Tibial nerve (tissue), 4 donors: ENCODE results near the gene ILF2. TPM values are rescaled to one million over a fixed set of nuclear protein-coding genes. Genes with fewer than 3 reads are reported as not detected.

ENCODE experiments used
- DNase-seq, 2 donors: peaks; one replicate each; pipeline ENCODE4 v3.0.0-alpha.2; 2019; ENCODE audit warnings: low spot score in 2 of 2
- H3K27ac ChIP-seq, 4 donors: fragments of 200-600 bp; sonication (generic) in 3 of 4; one replicate each; pipeline ENCODE4 v1.5.1; 2017 to 2019; ENCODE audit warnings: mild to moderate bottlenecking in 1 of 4
- H3K27me3 ChIP-seq, 2 donors: fragments of 200-600 bp; sonication (generic) in 1 of 2; one replicate each; pipeline versions ENCODE4 v1.5.1 to v1.6.0; 2017 to 2019
- H3K36me3 ChIP-seq, 3 donors: fragments of 200-600 bp; sonication (generic); one replicate each; pipeline ENCODE4 v1.5.1; 2018 to 2019
- H3K4me1 ChIP-seq, 4 donors: fragments of 200-600 bp; sonication (generic) in 3 of 4; one replicate each; pipeline ENCODE4 v1.5.1; 2017 to 2019
- H3K4me3 ChIP-seq, 4 donors: fragments of 200-600 bp; sonication (generic) in 3 of 4; one replicate each; pipeline ENCODE4 v1.5.1; 2017 to 2019; ENCODE audit warnings: mild to moderate bottlenecking in 1 of 4, moderate library complexity in 1 of 4
- H3K9me3 ChIP-seq, 4 donors: fragments of 200-600 bp; sonication (generic) in 3 of 4; one replicate each; pipeline ENCODE4 v1.5.1; 2017 to 2019
- EP300 ChIP-seq, 2 donors: sonication (generic); formaldehyde crosslinking; IDR thresholded peaks; one replicate each; pipeline ENCODE4 v1.6.1; 2017; ENCODE audit warnings: antibody characterized with exemption in 2 of 2, mild to moderate bottlenecking in 1 of 2
- POLR2A ChIP-seq, 2 donors: fragments of 450-650 bp; IDR thresholded peaks; one replicate each; pipeline ENCODE4 v1.6.1; 2017; ENCODE audit warnings: antibody characterized with exemption in 2 of 2, mild to moderate bottlenecking in 2 of 2, moderate library complexity in 2 of 2
- WGBS, 2 donors: methylation state at CpG; one replicate each; pipeline ENCODE4 v1.1.5; 2018; 5-methylcytosine and 5-hydroxymethylcytosine counted together
- total RNA-seq, 4 donors: library from RNA; depleted of rRNA; stranded (reverse); fragments of >200 nt; gene quantifications; one replicate each; pipeline ENCODE4 v1.1.0, GENCODE V29; 2016
- TF ChIP-seq, protein P1 (sequence below), 5 experiments: fragments of 200-600 bp in 3 of 5; fragments of 450-650 bp in 2 of 5; sonication (generic) in 3 of 5; IDR thresholded peaks; one replicate each; pipeline ENCODE4 v1.5.1; 2016 to 2019; ENCODE audit warnings: antibody characterized with exemption in 5 of 5, mild to moderate bottlenecking in 3 of 5, moderate library complexity in 2 of 5

Gene ILF2
- total RNA-seq, 4 donors from 2014 or later = 62.8 to 102 (median 76.7) TPM

DNA sequence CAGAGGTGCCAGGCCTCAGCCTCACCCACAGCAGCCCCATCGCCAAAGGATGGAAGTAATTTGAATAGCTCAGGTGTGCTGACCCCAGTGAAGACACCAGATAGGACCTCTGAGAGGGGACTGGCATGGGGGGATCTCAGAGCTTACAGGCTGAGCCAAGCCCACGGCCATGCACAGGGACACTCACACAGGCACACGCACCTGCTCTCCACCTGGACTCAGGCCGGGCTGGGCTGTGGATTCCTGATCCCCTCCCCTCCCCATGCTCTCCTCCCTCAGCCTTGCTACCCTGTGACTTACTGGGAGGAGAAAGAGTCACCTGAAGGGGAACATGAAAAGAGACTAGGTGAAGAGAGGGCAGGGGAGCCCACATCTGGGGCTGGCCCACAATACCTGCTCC is 22.7 kb upstream of the ILF2 start:
- peaks cover 0 to 9% (median 0%) of the 10 kb centered on the region in 3 donors for H3K36me3 ChIP-seq
- 67 to 92% methylated on average over 4 of the region's 4 CpGs for WGBS, 2 donors
- H3K27ac ChIP-seq = no peak overlapping the region
- H3K4me1 ChIP-seq = peaks cover 0 to 18% (median 4%) of the 10 kb centered on the region in 4 donors
- H3K27me3 ChIP-seq = no peaks in the 10 kb centered on the region
- H3K4me3 ChIP-seq = no peak overlapping the region
- DNase-seq = no peak
- no peak for TF ChIP-seq POLR2A (IDR thresholded peaks at IDR 0.05)
- TF ChIP-seq, protein P1, sequence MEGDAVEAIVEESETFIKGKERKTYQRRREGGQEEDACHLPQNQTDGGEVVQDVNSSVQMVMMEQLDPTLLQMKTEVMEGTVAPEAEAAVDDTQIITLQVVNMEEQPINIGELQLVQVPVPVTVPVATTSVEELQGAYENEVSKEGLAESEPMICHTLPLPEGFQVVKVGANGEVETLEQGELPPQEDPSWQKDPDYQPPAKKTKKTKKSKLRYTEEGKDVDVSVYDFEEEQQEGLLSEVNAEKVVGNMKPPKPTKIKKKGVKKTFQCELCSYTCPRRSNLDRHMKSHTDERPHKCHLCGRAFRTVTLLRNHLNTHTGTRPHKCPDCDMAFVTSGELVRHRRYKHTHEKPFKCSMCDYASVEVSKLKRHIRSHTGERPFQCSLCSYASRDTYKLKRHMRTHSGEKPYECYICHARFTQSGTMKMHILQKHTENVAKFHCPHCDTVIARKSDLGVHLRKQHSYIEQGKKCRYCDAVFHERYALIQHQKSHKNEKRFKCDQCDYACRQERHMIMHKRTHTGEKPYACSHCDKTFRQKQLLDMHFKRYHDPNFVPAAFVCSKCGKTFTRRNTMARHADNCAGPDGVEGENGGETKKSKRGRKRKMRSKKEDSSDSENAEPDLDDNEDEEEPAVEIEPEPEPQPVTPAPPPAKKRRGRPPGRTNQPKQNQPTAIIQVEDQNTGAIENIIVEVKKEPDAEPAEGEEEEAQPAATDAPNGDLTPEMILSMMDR (IDR thresholded peaks at IDR 0.05) = no peak
- TF ChIP-seq EP300 (IDR thresholded peaks at IDR 0.05) = no peak
- H3K9me3 ChIP-seq = no peaks in the 10 kb centered on the region

DNA sequence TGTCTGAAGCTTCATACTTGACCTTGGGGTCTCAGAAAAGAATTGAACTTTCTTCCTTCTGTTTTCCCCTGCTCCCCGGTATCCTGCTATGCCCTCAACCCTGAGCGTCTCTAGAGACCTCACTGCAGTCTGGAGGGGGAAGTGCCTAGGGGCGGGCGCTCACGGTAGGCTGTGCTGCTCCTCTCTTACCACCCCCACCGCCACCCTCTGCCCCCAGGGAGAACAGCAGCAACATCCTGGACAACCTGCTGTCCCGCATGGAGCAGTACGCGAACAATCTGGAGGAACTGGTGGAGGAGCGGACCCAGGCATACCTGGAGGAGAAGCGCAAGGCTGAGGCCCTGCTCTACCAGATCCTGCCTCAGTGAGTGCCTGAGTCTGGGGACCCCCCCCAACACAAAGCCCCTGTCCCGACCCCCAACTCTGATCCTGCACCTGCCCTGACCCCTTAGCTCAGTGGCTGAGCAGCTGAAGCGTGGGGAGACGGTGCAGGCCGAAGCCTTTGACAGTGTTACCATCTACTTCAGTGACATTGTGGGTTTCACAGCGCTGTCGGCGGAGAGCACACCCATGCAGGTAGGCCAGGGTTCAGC is 18.0 kb upstream of the ILF2 start:
- Histone ChIP-seq H3K27ac (no peak overlapping the region), H3K36me3 (peaks cover 0 to 9% (median 0%) of the 10 kb centered on the region in 3 donors), H3K4me3 (no peak overlapping the region), H3K27me3 (no peaks in the 10 kb centered on the region), H3K9me3 (no peaks in the 10 kb centered on the region), H3K4me1 (peaks cover 0 to 4% (median 0%) of the 10 kb centered on the region in 4 donors)
- 85 to 86% methylated on average over 17 to 18 of the region's 18 CpGs for WGBS, 2 donors
- TF ChIP-seq POLR2A (IDR thresholded peaks at IDR 0.05) (no peak), EP300 (IDR thresholded peaks at IDR 0.05) (no peak)
- TF ChIP-seq, protein P1 (IDR thresholded peaks at IDR 0.05) = no peak
- no peak for DNase-seq

DNA sequence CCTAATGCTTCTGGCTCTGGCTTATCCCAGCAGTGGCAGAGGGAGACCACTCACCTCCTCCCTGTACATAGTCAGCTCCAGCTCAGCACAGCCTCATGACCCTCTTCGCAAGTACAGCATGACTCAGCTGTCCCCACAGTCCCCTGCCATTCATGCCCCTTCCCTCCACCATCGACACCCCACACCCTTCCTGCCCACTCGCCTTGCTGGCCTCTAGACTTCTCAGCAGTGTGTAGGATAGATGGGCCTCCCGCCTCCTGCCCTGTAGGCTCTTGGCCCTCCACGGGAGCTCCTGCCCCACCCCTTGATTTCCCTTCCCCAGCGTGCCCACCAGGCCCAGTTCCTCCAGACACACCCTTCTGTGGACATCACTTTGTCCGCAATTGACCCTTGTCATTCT is 17.5 kb upstream of the ILF2 start:
- Histone ChIP-seq H3K4me1 (peaks cover 0 to 4% (median 0%) of the 10 kb centered on the region in 4 donors), H3K4me3 (no peak overlapping the region), H3K9me3 (no peaks in the 10 kb centered on the region), H3K27me3 (no peaks in the 10 kb centered on the region), H3K36me3 (peaks cover 0 to 6% (median 0%) of the 10 kb centered on the region in 3 donors), H3K27ac (no peak overlapping the region)
- WGBS, 2 donors = 70 to 82% methylated on average over 7 of the region's 7 CpGs
- no peak for TF ChIP-seq EP300 (IDR thresholded peaks at IDR 0.05)
- TF ChIP-seq POLR2A (IDR thresholded peaks at IDR 0.05) = no peak
- DNase-seq = no peak

DNA sequence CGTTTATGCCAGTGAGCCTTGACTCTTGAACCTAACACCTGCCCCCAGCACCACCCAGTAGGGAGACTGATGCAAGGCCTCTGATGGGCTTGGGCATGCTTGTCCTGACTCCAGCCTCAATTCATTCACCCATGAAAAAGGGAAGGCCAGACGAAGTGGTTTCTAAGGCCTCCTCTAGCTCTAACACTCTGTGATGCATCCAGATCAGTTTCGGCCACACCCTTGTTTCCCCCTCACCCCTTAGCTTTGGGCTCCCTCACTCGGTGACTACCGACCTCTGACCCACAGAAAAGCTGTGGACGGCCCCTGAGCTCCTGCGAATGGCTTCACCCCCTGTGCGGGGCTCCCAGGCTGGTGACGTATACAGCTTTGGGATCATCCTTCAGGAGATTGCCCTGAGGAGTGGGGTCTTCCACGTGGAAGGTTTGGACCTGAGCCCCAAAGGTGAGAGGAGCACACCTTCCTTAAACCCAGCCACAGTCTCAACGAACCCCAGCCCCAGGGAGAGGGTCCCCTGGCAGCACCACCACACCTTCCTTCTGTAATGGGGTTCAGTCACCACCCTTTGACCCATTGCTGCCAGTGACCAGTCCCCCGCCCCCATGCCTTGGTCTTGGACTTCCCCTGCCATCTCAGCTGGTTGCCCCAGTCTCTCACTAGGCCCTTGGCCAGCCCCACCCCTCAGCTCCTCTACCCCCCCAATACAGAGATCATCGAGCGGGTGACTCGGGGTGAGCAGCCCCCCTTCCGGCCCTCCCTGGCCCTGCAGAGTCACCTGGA is 16.7 kb upstream of the ILF2 start:
- Histone ChIP-seq H3K27ac (no peak overlapping the region), H3K36me3 (peaks cover 0 to 6% (median 0%) of the 10 kb centered on the region in 3 donors)

DNA sequence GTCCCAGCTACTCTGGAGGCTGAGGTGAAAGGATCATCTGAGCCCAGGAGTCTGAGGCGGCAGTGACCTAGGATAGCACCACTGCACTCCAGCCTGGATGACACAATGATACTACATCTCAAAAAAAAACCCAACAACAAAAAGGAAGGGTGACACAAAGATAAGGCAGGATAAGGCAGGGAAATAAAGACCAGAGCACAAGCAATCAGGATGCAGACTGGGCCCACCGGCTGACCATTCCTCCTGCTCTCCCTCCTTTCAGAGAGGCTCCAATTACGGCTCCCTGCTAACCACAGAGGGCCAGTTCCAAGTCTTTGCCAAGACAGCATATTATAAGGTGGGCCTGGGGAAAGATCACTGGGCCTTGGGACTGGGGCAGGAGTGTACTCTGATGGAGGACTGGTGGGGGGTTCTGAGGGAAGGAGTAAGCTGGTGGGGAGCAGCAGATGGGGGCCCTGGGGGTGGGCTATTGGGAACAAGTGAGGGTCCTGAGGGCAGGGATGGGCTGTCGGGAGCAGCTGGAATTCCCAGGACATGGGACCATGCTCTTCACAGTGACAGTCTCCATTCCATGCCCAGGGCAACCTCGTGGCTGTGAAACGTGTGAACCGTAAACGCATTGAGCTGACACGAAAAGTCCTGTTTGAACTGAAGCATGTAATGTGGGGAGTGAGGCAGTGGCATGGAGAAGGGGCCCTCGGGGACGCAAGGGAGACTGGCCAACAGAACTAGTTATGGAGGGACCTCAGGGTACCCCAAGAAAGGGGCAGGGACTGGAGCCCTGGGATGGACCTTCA is 14.9 kb upstream of the ILF2 start:
- Histone ChIP-seq H3K4me3 (no peak overlapping the region), H3K9me3 (no peaks in the 10 kb centered on the region), H3K27ac (no peak overlapping the region), H3K27me3 (peaks cover 0 to 8% of the 10 kb centered on the region in 2 donors), H3K4me1 (no peaks in the 10 kb centered on the region), H3K36me3 (peaks cover 0 to 6% (median 0%) of the 10 kb centered on the region in 3 donors)
- no peak for DNase-seq
- no peak for TF ChIP-seq POLR2A (IDR thresholded peaks at IDR 0.05)
- no peak for TF ChIP-seq EP300 (IDR thresholded peaks at IDR 0.05)
- TF ChIP-seq, protein P1 (IDR thresholded peaks at IDR 0.05) = no peak
- WGBS, 2 donors = 74 to 76% methylated on average over 11 of the region's 11 CpGs

More for the DNA sequence above, 16.7 kb upstream of the ILF2 start:
- no peak for DNase-seq
- WGBS, 2 donors = 80 to 91% methylated on average over 15 to 16 of the region's 16 CpGs
- Histone ChIP-seq H3K27me3 (no peaks in the 10 kb centered on the region), H3K4me3 (no peak overlapping the region), H3K4me1 (peaks cover 0 to 4% (median 0%) of the 10 kb centered on the region in 4 donors), H3K9me3 (no peaks in the 10 kb centered on the region)
- TF ChIP-seq, protein P1 (IDR thresholded peaks at IDR 0.05) = no peak
- TF ChIP-seq EP300 (IDR thresholded peaks at IDR 0.05) (no peak), POLR2A (IDR thresholded peaks at IDR 0.05) (no peak)
